A549 (cell line): Measurements from ENCODE around the gene TMEM74B.

Experiments used
- CHD4 ChIP-seq: fragments of 200-600 bp; sonication (generic); IDR thresholded peaks from 2 replicates; pipeline ENCODE4 v1.6.1; 2016; ENCODE audit warnings: antibody characterized with exemption, mild to moderate bottlenecking, borderline replicate concordance
- ESRRA ChIP-seq: fragments of 150-350 bp; IDR thresholded peaks from 2 replicates; pipeline ENCODE4 v1.6.1; 2014; ENCODE audit warnings: mild to moderate bottlenecking, low read length, borderline replicate concordance
- FOXS1 ChIP-seq: fragments of 250-450 bp; sonication (Bioruptor Pico); IDR thresholded peaks from 2 replicates; pipeline ENCODE4 v1.5.0; 2020; ENCODE audit warnings: mild to moderate bottlenecking, moderate library complexity
- GATA3 ChIP-seq: IDR thresholded peaks from 2 replicates; pipeline ENCODE4 v1.6.1; 2012; ENCODE audit warnings: borderline replicate concordance
- HOXA7 ChIP-seq: fragments of 250-450 bp; sonication (Bioruptor Pico); IDR thresholded peaks from 2 replicates; pipeline ENCODE4 v1.5.0; 2020; ENCODE audit warnings: mild to moderate bottlenecking, moderate library complexity
- POLR2A ChIP-seq: IDR thresholded peaks from 2 replicates; pipeline ENCODE4 v1.6.1; 2012; ENCODE audit warnings: mild to moderate bottlenecking, low read length
- RAD21 ChIP-seq, 2 experiments: fragments of >200 bp in 1 of 2; sonication (Bioruptor Twin) in 1 of 2; formaldehyde crosslinking in 1 of 2; IDR thresholded peaks in 1 of 2; conservative IDR thresholded peaks in 1 of 2; 2 replicates in 1 of 2; 3 replicates in 1 of 2; pipeline ENCODE4 v1.6.1; 2012 to 2018; ENCODE audit warnings: inconsistent platforms in 1 of 2
- USF2 ChIP-seq: fragments of 450-650 bp; IDR thresholded peaks from 2 replicates; pipeline ENCODE4 v1.6.1; 2014; ENCODE audit warnings: antibody characterized with exemption
- ZSCAN20 ChIP-seq: fragments of 250-450 bp; sonication (Bioruptor Pico); IDR thresholded peaks from 2 replicates; pipeline ENCODE4 v1.8.0; 2022; ENCODE audit warnings: mild to moderate bottlenecking, moderate library complexity
- TF ChIP-seq, protein P1 (sequence below): fragments of >200 bp; sonication (Bioruptor Twin); formaldehyde crosslinking; IDR thresholded peaks from 3 replicates; pipeline ENCODE4 v1.5.1; 2016
- TF ChIP-seq, protein P2 (sequence below): IDR thresholded peaks from 2 replicates; pipeline ENCODE4 v1.6.1; 2012
- TF ChIP-seq, protein P3 (sequence below): IDR thresholded peaks from 2 replicates; pipeline ENCODE4 v1.6.1; 2012

DNA sequence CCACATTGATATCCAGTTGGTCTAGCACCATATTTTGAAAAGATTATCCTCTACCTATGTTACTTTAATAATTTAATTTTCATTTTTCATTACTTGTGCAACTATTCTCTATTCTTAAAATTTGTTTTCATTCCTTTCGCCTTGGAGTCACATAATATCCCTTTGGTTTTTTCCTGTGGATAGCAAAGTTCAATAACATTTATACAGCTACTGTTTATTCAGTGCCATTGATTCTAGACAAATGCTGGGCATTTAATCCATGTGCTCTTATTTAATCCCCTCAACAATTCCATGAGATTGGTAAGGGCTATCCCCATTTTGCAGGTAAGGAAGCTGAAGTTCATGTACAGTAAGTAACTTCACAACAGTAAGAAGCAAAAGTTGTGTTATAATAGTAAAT lies 33.8 kb downstream of the TMEM74B start:
- TF ChIP-seq, protein P1, sequence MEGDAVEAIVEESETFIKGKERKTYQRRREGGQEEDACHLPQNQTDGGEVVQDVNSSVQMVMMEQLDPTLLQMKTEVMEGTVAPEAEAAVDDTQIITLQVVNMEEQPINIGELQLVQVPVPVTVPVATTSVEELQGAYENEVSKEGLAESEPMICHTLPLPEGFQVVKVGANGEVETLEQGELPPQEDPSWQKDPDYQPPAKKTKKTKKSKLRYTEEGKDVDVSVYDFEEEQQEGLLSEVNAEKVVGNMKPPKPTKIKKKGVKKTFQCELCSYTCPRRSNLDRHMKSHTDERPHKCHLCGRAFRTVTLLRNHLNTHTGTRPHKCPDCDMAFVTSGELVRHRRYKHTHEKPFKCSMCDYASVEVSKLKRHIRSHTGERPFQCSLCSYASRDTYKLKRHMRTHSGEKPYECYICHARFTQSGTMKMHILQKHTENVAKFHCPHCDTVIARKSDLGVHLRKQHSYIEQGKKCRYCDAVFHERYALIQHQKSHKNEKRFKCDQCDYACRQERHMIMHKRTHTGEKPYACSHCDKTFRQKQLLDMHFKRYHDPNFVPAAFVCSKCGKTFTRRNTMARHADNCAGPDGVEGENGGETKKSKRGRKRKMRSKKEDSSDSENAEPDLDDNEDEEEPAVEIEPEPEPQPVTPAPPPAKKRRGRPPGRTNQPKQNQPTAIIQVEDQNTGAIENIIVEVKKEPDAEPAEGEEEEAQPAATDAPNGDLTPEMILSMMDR = no peak
- no peak for TF ChIP-seq GATA3
- TF ChIP-seq RAD21 (conservative IDR thresholded peaks at IDR 0.05 in 1 of 2, IDR thresholded peaks at IDR 0.05 in 1 of 2) = no peak
- TF ChIP-seq ESRRA = no peak
- TF ChIP-seq, protein P2, sequence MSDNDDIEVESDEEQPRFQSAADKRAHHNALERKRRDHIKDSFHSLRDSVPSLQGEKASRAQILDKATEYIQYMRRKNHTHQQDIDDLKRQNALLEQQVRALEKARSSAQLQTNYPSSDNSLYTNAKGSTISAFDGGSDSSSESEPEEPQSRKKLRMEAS = no peak
- TF ChIP-seq, protein P3, sequence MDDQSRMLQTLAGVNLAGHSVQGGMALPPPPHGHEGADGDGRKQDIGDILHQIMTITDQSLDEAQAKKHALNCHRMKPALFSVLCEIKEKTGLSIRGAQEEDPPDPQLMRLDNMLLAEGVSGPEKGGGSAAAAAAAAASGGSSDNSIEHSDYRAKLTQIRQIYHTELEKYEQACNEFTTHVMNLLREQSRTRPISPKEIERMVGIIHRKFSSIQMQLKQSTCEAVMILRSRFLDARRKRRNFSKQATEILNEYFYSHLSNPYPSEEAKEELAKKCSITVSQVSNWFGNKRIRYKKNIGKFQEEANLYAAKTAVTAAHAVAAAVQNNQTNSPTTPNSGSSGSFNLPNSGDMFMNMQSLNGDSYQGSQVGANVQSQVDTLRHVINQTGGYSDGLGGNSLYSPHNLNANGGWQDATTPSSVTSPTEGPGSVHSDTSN = no peak
- TF ChIP-seq FOXS1 (CRISPR knock-in tag) = no peak
- no peak for TF ChIP-seq CHD4
- TF ChIP-seq ZSCAN20 (CRISPR knock-in tag) = no peak
- no peak for TF ChIP-seq USF2
- TF ChIP-seq HOXA7 = no peak
- no peak for TF ChIP-seq POLR2A
